SU-DHL-6 (cell line): ENCODE results near the gene SV2A.

Experiments
- H2AFZ ChIP-seq: fragments of 200-600 bp; sonication (generic); 2 replicates; pipeline ENCODE4 v1.6.1; 2014; ENCODE audit warnings: low read depth, mild to moderate bottlenecking, moderate library complexity, mixed read lengths, antibody characterized with exemption, low read length; ENCODE audit not compliant: severe bottlenecking
- H3F3A ChIP-seq: fragments of 200-600 bp; shearing (Covaris generic); 2 replicates; pipeline ENCODE4 v1.6.0; 2016; ENCODE audit warnings: antibody characterized with exemption, mild to moderate bottlenecking; ENCODE audit not compliant: insufficient read depth
- H3K27ac ChIP-seq: fragments of 200-600 bp; sonication (generic); 2 replicates; pipeline ENCODE4 v1.5.1; 2016; ENCODE audit warnings: low read depth, mild to moderate bottlenecking, low read length, moderate library complexity, mixed read lengths
- H3K27me3 ChIP-seq: fragments of 200-600 bp; sonication (generic), shearing (Covaris generic); 2 replicates; pipeline ENCODE4 v1.6.0; 2014; ENCODE audit warnings: mild to moderate bottlenecking, low read length
- H3K36me3 ChIP-seq: fragments of 200-600 bp; sonication (generic); 2 replicates; pipeline ENCODE4 v1.6.1; 2014; ENCODE audit warnings: mild to moderate bottlenecking, low read length, mixed read lengths
- H3K4me2 ChIP-seq: fragments of 300-600, 200-600 bp; shearing (Covaris generic), sonication (generic); 2 replicates; pipeline ENCODE4 v1.6.0; 2014; ENCODE audit warnings: low read length, low read depth, mild to moderate bottlenecking; ENCODE audit not compliant: poor library complexity, severe bottlenecking
- H3K4me3 ChIP-seq: fragments of 200-600 bp; sonication (generic); 2 replicates; pipeline ENCODE4 v1.5.1; 2014; ENCODE audit warnings: antibody characterized with exemption, low read length, mild to moderate bottlenecking, mixed read lengths; ENCODE audit not compliant: insufficient read depth, poor library complexity, severe bottlenecking
- H3K79me2 ChIP-seq: fragments of 200-600 bp; sonication (generic); 2 replicates; pipeline ENCODE4 v1.6.1; 2014; ENCODE audit warnings: mild to moderate bottlenecking, low read length, moderate library complexity; ENCODE audit not compliant: insufficient read depth
- H3K9ac ChIP-seq: fragments of 200-600 bp; sonication (generic); 2 replicates; pipeline ENCODE4 v1.7.0; 2014; ENCODE audit warnings: mild to moderate bottlenecking, low read length
- H3K9me2 ChIP-seq: fragments of 200-600 bp; sonication (generic); replicated peaks from 2 replicates; pipeline ENCODE4 v1.6.1; 2014; ENCODE audit warnings: low read length; ENCODE audit not compliant: insufficient read depth
- H3K9me3 ChIP-seq: fragments of 200-600 bp; sonication (generic); 2 replicates; pipeline ENCODE4 v1.6.1; 2014; ENCODE audit warnings: low read length, mixed read lengths; ENCODE audit not compliant: insufficient read depth
- H4K20me1 ChIP-seq: fragments of 200-600 bp; sonication (generic); 2 replicates; pipeline ENCODE4 v1.6.1; 2014; ENCODE audit warnings: low read depth, mild to moderate bottlenecking, antibody characterized with exemption, low read length, moderate library complexity, mixed read lengths
- EZH2phosphoT487 ChIP-seq: fragments of 200-600 bp; sonication (generic), shearing (Covaris generic); conservative IDR thresholded peaks from 2 replicates; pipeline ENCODE4 v1.6.1; 2018; ENCODE audit warnings: mild to moderate bottlenecking, antibody characterized with exemption, low read length, moderate library complexity, mixed read lengths
- TF ChIP-seq, protein P1 (sequence below): fragments of 200-600 bp; sonication (generic); IDR thresholded peaks from one replicate; pipeline ENCODE4 v1.5.1; 2017; ENCODE audit warnings: antibody characterized with exemption, mild to moderate bottlenecking, low read length, moderate library complexity; ENCODE audit not compliant: insufficient read depth, poor library complexity, severe bottlenecking

Gene SV2A

DNA sequence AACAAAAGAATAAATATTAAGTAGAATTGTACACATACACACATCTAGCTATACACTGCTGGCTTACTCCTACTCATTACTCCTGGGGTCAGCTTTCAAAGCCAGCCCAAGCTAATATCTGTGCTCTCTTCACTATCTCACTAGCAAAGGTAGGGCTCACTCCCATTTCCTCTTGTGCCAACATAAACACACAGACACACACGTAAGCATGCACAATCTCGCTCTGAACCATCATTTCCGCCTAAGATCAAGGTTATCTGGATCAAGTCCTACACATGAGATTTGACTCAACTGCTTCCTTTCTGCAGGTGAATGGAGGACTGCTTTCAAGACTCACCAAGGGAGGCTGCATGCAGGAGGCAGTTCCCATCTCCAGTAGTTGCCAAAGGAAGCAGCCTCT lies 47.8 kb upstream of the SV2A start:
- no peaks in the 10 kb centered on the region for H3K9me3 ChIP-seq
- H3F3A ChIP-seq = no peaks in the 10 kb centered on the region
- TF ChIP-seq, protein P1, sequence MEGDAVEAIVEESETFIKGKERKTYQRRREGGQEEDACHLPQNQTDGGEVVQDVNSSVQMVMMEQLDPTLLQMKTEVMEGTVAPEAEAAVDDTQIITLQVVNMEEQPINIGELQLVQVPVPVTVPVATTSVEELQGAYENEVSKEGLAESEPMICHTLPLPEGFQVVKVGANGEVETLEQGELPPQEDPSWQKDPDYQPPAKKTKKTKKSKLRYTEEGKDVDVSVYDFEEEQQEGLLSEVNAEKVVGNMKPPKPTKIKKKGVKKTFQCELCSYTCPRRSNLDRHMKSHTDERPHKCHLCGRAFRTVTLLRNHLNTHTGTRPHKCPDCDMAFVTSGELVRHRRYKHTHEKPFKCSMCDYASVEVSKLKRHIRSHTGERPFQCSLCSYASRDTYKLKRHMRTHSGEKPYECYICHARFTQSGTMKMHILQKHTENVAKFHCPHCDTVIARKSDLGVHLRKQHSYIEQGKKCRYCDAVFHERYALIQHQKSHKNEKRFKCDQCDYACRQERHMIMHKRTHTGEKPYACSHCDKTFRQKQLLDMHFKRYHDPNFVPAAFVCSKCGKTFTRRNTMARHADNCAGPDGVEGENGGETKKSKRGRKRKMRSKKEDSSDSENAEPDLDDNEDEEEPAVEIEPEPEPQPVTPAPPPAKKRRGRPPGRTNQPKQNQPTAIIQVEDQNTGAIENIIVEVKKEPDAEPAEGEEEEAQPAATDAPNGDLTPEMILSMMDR = no peak
- TF ChIP-seq EZH2phosphoT487 = no peak
- H3K9me2 ChIP-seq = no peaks in the 10 kb centered on the region
- H3K79me2 ChIP-seq = no peaks in the 10 kb centered on the region
- no peaks in the 10 kb centered on the region for H3K36me3 ChIP-seq
- H3K4me2 ChIP-seq = no peak overlapping the region
- H3K9ac ChIP-seq = no peak overlapping the region
- no peaks in the 10 kb centered on the region for H3K27me3 ChIP-seq
- no peak overlapping the region for H3K4me3 ChIP-seq
- no peak overlapping the region for H2AFZ ChIP-seq
- no peaks in the 10 kb centered on the region for H4K20me1 ChIP-seq
- no peak overlapping the region for H3K27ac ChIP-seq

DNA sequence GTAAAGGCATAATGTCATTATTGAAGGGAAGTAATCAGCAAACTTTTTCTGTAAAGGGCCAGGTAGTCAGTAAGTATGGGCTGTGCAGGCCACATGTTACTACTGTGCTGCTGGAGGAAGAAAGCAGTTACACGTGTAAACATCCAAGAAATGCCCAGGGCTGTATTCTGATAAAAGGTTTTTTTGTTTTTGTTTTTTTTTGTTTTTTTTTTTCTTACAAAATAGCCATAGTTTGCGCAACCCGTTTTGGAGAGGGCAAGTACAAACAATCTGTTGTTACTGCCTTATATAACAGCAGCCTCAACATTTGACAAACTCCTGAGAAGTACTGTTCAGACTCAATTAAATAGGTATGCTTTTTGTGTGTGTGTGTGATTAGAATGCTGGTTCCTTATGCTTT lies 45.7 kb upstream of the SV2A start:
- Histone ChIP-seq H3K79me2 (no peaks in the 10 kb centered on the region), H3K9me3 (no peaks in the 10 kb centered on the region), H4K20me1 (no peaks in the 10 kb centered on the region), H3K27me3 (no peaks in the 10 kb centered on the region), H3K27ac (no peak overlapping the region), H3F3A (no peaks in the 10 kb centered on the region), H2AFZ (no peak overlapping the region), H3K4me3 (no peak overlapping the region), H3K9ac (no peak overlapping the region), H3K4me2 (no peak overlapping the region), H3K9me2 (no peaks in the 10 kb centered on the region), H3K36me3 (no peaks in the 10 kb centered on the region)
- no peak for TF ChIP-seq EZH2phosphoT487
- TF ChIP-seq, protein P1 = no peak

DNA sequence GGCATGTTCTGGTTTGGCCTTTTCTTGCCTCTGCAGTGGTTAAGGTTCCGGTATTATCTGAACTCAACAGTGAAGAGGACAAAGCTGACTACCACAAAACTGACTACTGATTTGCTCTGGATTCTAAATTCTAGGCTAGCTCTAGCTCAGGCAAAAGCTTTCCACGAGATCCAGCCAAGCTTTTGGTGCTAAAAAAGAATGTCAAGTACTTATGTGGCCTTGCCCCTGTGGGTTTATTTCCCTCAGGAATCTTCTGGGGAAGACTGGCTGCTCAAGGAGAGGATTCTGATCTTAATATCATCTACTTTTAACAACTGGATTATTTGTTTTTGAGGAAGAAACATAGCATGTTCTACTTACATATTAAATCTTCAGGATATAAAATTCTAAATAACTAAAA lies 45.1 kb upstream of the SV2A start:
- no peak overlapping the region for H2AFZ ChIP-seq

More for the DNA sequence above, 45.1 kb upstream of the SV2A start:
- Histone ChIP-seq H3K79me2 (no peaks in the 10 kb centered on the region), H4K20me1 (no peaks in the 10 kb centered on the region), H3K4me2 (no peak overlapping the region), H3F3A (no peaks in the 10 kb centered on the region), H3K9me3 (no peaks in the 10 kb centered on the region), H3K4me3 (no peak overlapping the region), H3K27me3 (no peaks in the 10 kb centered on the region), H3K27ac (no peak overlapping the region), H3K36me3 (no peaks in the 10 kb centered on the region), H3K9ac (no peak overlapping the region), H3K9me2 (no peaks in the 10 kb centered on the region)
- TF ChIP-seq EZH2phosphoT487 = no peak
- TF ChIP-seq, protein P1 = no peak
